Adipocyte (in vitro differentiated cells): ENCODE measurements around the gene RAPGEF2.

Experiments used
- DNase-seq: peaks from one replicate; pipeline ENCODE4 v3.0.0-alpha.2; 2015; ENCODE audit warnings: low read depth
- H3K27me3 ChIP-seq: replicated peaks from 2 replicates; pipeline ENCODE4 v1.7.0; 2013; ENCODE audit warnings: mild to moderate bottlenecking, low read length, moderate library complexity; ENCODE audit not compliant: control insufficient read depth, insufficient read depth
- H3K36me3 ChIP-seq: 2 replicates; pipeline ENCODE4 v1.7.0; 2013; ENCODE audit warnings: low read length, mild to moderate bottlenecking, moderate library complexity; ENCODE audit not compliant: control insufficient read depth, insufficient read depth, severe bottlenecking
- H3K4me1 ChIP-seq: 2 replicates; pipeline ENCODE4 v1.7.0; 2013; ENCODE audit warnings: mild to moderate bottlenecking, low read length, moderate library complexity; ENCODE audit not compliant: control insufficient read depth, insufficient read depth
- H3K4me3 ChIP-seq: 2 replicates; pipeline ENCODE4 v1.7.0; 2013; ENCODE audit warnings: mild to moderate bottlenecking, low read length, moderate library complexity
- H3K9ac ChIP-seq: 2 replicates; pipeline ENCODE4 v1.7.0; 2013; ENCODE audit warnings: mild to moderate bottlenecking, low read length, moderate library complexity
- H3K9me3 ChIP-seq: 2 replicates; pipeline ENCODE4 v1.7.0; 2013; ENCODE audit warnings: mild to moderate bottlenecking, low read length, moderate library complexity; ENCODE audit not compliant: control insufficient read depth

RAPGEF2 gene

DNA sequence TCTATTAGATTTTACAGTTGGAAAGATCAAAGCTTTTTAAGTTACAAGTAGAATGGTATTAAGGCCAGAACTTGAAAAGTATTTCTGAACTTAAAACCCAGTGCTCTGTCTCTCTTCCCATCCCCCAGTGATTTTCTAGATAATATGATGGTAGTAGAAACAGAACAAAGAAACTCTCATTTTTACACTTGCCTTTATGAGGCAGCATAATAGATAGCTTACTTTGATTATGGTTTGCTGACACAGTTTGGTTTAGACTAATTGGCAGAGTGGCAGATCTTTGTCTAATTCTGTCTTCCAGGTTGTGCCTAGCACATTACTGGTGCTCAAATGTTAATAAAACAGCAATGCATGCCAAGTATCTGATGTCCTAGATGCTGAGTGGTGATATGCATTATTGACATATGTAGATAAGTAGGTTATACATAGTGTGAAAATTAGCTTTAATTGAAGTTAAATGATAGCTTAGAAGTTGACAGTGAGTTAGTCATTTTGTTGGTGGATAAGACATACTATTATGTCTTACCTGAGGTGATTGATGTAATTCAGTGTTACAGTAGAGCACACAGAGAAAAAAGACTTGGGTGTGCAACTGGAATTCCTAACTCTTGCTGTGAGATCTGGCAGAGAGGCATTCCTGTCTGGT is 4.3 kb upstream of the RAPGEF2 start:
- no peaks in the 10 kb centered on the region for H3K36me3 ChIP-seq

GRCh38 chr4:159101988-159102621 is 774 bp upstream of the RAPGEF2 start:
- peak; percentile 13 for DNase-seq
- no peaks in the 10 kb centered on the region for H3K36me3 ChIP-seq
- H3K4me3 ChIP-seq, result peak overlapping the region; percentile 93
- H3K27me3 ChIP-seq, result no peaks in the 10 kb centered on the region
- H3K4me1 ChIP-seq, result peaks cover 19% of the 10 kb centered on the region
- H3K9me3 ChIP-seq, result no peaks in the 10 kb centered on the region
- peak overlapping the region; percentile 92 for H3K9ac ChIP-seq

More for the DNA sequence above, 4.3 kb upstream of the RAPGEF2 start:
- no peak for DNase-seq
- Histone ChIP-seq H3K27me3 (no peaks in the 10 kb centered on the region), H3K9ac (no peak overlapping the region), H3K4me1 (no peaks in the 10 kb centered on the region), H3K4me3 (no peak overlapping the region), H3K9me3 (no peaks in the 10 kb centered on the region)

DNA sequence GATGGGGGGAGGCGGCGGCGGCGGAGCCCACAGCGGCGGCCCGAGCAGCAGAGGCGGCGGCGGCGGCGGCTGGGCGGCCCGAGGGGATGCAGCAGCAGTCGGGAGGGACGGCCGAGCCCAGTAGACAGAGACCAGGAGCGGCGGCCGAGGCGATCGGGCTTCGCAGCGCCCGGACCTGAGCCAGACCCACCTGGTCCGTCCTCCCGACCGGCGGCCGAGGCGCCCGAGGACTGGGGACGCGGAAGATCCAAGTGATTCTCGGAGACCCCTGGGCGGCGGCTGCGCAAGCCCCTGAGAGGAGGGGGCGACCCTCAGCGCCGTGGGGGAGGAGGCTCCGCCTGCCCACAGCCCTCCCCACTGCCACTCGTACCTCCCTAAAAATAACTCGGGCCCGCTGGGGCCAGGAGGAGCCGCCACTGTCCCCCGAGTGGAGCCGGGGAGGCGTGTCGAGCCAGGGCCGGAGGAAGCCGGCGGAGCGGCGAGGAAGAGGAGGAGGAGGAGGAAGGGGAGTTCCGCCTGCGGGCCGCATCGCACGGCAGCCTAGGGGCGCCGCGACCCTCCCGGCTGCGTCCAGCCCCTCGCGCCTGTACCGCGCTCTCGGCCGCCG is 608 bp downstream of the RAPGEF2 start:
- no peaks in the 10 kb centered on the region for H3K9me3 ChIP-seq
- no peak for DNase-seq
- H3K9ac ChIP-seq, result peak overlapping the region; percentile 92
- peak overlapping the region; percentile 93 for H3K4me3 ChIP-seq
- no peaks in the 10 kb centered on the region for H3K36me3 ChIP-seq
- no peaks in the 10 kb centered on the region for H3K27me3 ChIP-seq
- peaks cover 31% of the 10 kb centered on the region for H3K4me1 ChIP-seq

- peak overlapping the region; percentile 93 for H3K4me3 ChIP-seq
- no peaks in the 10 kb centered on the region for H3K9me3 ChIP-seq
- DNase-seq, result peak; percentile 66
- H3K36me3 ChIP-seq, result no peaks in the 10 kb centered on the region
- peak overlapping the region; percentile 87 for H3K9ac ChIP-seq
- H3K27me3 ChIP-seq, result no peaks in the 10 kb centered on the region
- peaks cover 31% of the 10 kb centered on the region for H3K4me1 ChIP-seq
Observed at GRCh38 chr4:159104694-159105414, 2.0 kb downstream of the RAPGEF2 start.

- Histone ChIP-seq H3K9ac (peak overlapping the region; percentile 87), H3K27me3 (no peaks in the 10 kb centered on the region), H3K9me3 (no peaks in the 10 kb centered on the region), H3K36me3 (no peaks in the 10 kb centered on the region), H3K4me3 (peak overlapping the region; percentile 93), H3K4me1 (peaks cover 35% of the 10 kb centered on the region)
- DNase-seq, result peak; percentile 45
Observed at GRCh38 chr4:159105761-159106243, 2.9 kb downstream of the RAPGEF2 start.

DNA sequence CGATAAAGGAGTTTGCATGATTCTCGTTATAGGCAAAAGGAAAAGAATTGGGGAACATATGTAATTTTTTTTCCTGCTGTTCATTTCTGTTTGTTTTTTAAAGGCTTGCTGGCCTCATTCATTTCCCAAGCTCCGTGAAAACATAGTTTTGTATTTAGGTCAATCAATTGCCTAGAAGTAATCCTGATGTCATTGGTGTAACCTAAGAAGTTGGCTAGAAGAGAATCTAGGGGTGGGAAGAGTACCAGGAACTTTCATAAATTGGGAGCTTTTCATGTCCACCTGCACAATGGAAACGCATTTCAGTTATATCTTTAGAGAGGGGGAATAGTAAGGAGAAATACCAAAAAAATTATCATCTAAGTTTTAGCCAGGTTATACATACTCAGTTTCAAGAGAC is 3.8 kb downstream of the RAPGEF2 start:
- Histone ChIP-seq H3K4me3 (peak overlapping the region; percentile 13), H3K27me3 (no peaks in the 10 kb centered on the region), H3K36me3 (no peaks in the 10 kb centered on the region), H3K9me3 (no peaks in the 10 kb centered on the region), H3K9ac (no peak overlapping the region), H3K4me1 (peaks cover 35% of the 10 kb centered on the region)
- DNase-seq, result peak; percentile 15

- Histone ChIP-seq H3K36me3 (no peaks in the 10 kb centered on the region), H3K4me1 (peaks cover 35% of the 10 kb centered on the region), H3K27me3 (no peaks in the 10 kb centered on the region), H3K9me3 (no peaks in the 10 kb centered on the region), H3K9ac (no peak overlapping the region), H3K4me3 (peak overlapping the region; percentile 28)
- no peak for DNase-seq
Observed at GRCh38 chr4:159107203-159107925, 4.5 kb downstream of the RAPGEF2 start.

- H3K4me3 ChIP-seq, result no peak overlapping the region
- H3K4me1 ChIP-seq, result peaks cover 39% of the 10 kb centered on the region
- H3K9me3 ChIP-seq, result no peaks in the 10 kb centered on the region
- no peak for DNase-seq
- no peaks in the 10 kb centered on the region for H3K27me3 ChIP-seq
- no peaks in the 10 kb centered on the region for H3K36me3 ChIP-seq
- no peak overlapping the region for H3K9ac ChIP-seq
Observed at GRCh38 chr4:159108124-159108523, 5.2 kb downstream of the RAPGEF2 start.

DNA sequence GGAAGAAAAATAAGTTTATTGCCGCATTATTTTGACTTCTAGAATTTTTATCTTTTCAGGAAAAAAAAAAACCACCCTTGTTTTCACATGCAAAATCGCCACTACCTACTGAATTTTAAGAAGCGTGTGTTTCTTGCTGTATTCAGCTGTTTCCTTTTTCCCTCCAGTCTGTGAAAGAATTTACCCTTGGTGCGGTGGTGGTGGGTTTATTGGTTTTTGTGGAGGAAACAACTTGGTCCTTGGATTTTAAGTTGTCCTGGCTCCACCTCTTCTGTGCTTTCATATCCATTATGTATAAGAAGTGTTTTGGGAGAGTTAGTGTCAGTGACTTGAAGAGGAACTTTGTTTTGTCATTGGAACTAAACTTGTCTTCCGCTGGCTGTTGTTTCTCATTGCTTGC is 8.1 kb downstream of the RAPGEF2 start:
- no peak overlapping the region for H3K9ac ChIP-seq
- no peak for DNase-seq
- H3K4me1 ChIP-seq, result peaks cover 28% of the 10 kb centered on the region
- no peaks in the 10 kb centered on the region for H3K36me3 ChIP-seq
- H3K4me3 ChIP-seq, result no peak overlapping the region
- no peaks in the 10 kb centered on the region for H3K9me3 ChIP-seq
- no peaks in the 10 kb centered on the region for H3K27me3 ChIP-seq

DNA sequence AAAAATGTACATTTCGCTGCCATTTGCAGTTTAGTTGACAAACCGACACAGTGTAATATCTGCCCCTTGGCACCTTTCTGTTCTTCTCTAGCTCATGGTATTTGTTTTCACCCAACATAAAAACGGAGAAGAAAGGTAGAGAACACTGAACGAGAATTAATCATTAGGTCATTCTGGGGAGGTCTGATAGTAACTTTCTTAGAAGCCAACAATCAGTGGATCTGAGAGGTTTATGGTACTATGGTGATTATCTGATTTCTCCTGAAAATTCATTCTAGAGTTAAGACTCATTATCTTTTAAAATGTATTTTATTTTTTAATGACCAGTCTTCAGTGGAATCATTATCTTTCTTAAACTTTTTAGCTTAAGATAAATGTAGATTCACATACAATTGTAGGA is 8.5 kb downstream of the RAPGEF2 start:
- H3K4me1 ChIP-seq, result peaks cover 25% of the 10 kb centered on the region
- no peaks in the 10 kb centered on the region for H3K27me3 ChIP-seq
- H3K36me3 ChIP-seq, result no peaks in the 10 kb centered on the region
- no peak overlapping the region for H3K9ac ChIP-seq
- H3K9me3 ChIP-seq, result no peaks in the 10 kb centered on the region
- no peak for DNase-seq
- H3K4me3 ChIP-seq, result no peak overlapping the region
